Measurements from ENCODE around the gene HDAC4.

HDAC4 gene

DNA sequence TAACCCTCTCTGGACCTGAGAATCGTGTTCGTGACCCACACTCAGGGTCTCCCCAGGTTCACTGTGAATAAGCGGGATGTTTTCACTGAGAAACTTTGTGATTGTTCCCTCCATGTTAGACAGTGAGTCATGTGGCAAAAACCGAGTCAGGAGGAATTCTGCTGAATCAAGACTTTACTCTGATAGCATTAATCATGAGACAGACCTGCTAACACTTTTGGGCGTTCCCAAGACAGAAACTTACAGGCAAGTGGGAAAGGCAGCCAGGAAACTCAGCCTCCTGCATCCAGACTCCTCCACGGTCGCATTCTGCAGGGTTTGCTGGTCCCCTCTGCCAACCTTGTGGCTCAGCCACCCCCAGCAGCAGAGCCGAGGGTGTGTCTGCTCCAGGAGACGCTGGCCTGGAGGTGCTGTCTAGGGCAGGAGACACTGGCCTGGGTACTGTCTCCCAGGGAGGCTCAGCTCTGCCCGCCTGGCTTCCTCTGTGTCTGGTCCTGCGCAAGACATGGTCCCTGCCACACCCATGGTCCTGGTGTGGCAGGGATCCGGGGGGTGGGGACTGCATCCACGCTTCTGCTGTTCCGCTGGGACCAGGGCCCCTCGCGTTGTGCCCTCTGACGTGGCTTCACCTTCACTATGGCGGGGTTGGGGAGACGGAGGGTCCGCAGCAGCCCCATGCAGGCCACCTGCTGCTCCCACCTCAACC, 375.6 kb downstream of the HDAC4 start:
- no peak for DNase-seq (ENCODE audit: low read depth in 1 of 2, low spot score in 1 of 2)
- TF ChIP-seq GABPA (IDR thresholded peaks at IDR 0.05; ENCODE audit: low read depth) (no peak), POLR2AphosphoS5 (IDR thresholded peaks at IDR 0.05; ENCODE audit: low read depth) (no peak), CTCF (IDR thresholded peaks at IDR 0.05; ENCODE audit: insufficient read depth, low read length) (no peak), SPI1 (IDR thresholded peaks at IDR 0.05; ENCODE audit: borderline replicate concordance, low read depth) (no peak)
- TF ChIP-seq, protein P1, sequence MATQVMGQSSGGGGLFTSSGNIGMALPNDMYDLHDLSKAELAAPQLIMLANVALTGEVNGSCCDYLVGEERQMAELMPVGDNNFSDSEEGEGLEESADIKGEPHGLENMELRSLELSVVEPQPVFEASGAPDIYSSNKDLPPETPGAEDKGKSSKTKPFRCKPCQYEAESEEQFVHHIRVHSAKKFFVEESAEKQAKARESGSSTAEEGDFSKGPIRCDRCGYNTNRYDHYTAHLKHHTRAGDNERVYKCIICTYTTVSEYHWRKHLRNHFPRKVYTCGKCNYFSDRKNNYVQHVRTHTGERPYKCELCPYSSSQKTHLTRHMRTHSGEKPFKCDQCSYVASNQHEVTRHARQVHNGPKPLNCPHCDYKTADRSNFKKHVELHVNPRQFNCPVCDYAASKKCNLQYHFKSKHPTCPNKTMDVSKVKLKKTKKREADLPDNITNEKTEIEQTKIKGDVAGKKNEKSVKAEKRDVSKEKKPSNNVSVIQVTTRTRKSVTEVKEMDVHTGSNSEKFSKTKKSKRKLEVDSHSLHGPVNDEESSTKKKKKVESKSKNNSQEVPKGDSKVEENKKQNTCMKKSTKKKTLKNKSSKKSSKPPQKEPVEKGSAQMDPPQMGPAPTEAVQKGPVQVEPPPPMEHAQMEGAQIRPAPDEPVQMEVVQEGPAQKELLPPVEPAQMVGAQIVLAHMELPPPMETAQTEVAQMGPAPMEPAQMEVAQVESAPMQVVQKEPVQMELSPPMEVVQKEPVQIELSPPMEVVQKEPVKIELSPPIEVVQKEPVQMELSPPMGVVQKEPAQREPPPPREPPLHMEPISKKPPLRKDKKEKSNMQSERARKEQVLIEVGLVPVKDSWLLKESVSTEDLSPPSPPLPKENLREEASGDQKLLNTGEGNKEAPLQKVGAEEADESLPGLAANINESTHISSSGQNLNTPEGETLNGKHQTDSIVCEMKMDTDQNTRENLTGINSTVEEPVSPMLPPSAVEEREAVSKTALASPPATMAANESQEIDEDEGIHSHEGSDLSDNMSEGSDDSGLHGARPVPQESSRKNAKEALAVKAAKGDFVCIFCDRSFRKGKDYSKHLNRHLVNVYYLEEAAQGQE (IDR thresholded peaks at IDR 0.05; ENCODE audit: insufficient replicate concordance, low read depth), result no peak
- Histone ChIP-seq H3K27me3 (ENCODE audit: insufficient read depth, poor library complexity, severe bottlenecking) (peaks cover 4% of the 10 kb centered on the region), H3K27ac (replicated peaks) (no peak overlapping the region), H3K4me3 (replicated peaks; ENCODE audit: insufficient read depth, low read length) (no peak overlapping the region)

- Histone ChIP-seq H3K4me3 (replicated peaks; ENCODE audit: insufficient read depth, low read length) (no peak overlapping the region), H3K27me3 (ENCODE audit: insufficient read depth, poor library complexity, severe bottlenecking) (peaks cover 3% of the 10 kb centered on the region), H3K27ac (replicated peaks) (no peak overlapping the region)
- TF ChIP-seq POLR2AphosphoS5 (IDR thresholded peaks at IDR 0.05; ENCODE audit: low read depth), result no peak
- TF ChIP-seq GABPA (IDR thresholded peaks at IDR 0.05; ENCODE audit: low read depth), result no peak
- TF ChIP-seq, protein P1 (IDR thresholded peaks at IDR 0.05; ENCODE audit: insufficient replicate concordance, low read depth), result no peak
- no peak for TF ChIP-seq CTCF (IDR thresholded peaks at IDR 0.05; ENCODE audit: insufficient read depth, low read length)
- TF ChIP-seq SPI1 (IDR thresholded peaks at IDR 0.05; ENCODE audit: borderline replicate concordance, low read depth), result no peak
- no peak for DNase-seq (ENCODE audit: low read depth in 1 of 2, low spot score in 1 of 2)
These were observed 376.6 kb downstream of the HDAC4 start for GRCh38 chr2:239024226-239024625.

GRCh38 chr2:239022437-239023260, 378.2 kb downstream of the HDAC4 start:
- DNase-seq (ENCODE audit: low read depth in 1 of 2, low spot score in 1 of 2), result no peak
- Histone ChIP-seq H3K27me3 (ENCODE audit: insufficient read depth, poor library complexity, severe bottlenecking) (peaks cover 3% of the 10 kb centered on the region), H3K4me3 (replicated peaks; ENCODE audit: insufficient read depth, low read length) (no peak overlapping the region), H3K27ac (replicated peaks) (no peak overlapping the region)
- TF ChIP-seq GABPA (IDR thresholded peaks at IDR 0.05; ENCODE audit: low read depth) (no peak), CTCF (IDR thresholded peaks at IDR 0.05; ENCODE audit: insufficient read depth, low read length) (no peak), SPI1 (IDR thresholded peaks at IDR 0.05; ENCODE audit: borderline replicate concordance, low read depth) (no peak), POLR2AphosphoS5 (IDR thresholded peaks at IDR 0.05; ENCODE audit: low read depth) (no peak)
- TF ChIP-seq, protein P1 (IDR thresholded peaks at IDR 0.05; ENCODE audit: insufficient replicate concordance, low read depth), result no peak

Measured in HL-60 (cell line).